ENCODE data around the gene RIN2. TPM values are rescaled to one million over a fixed set of nuclear protein-coding genes. Genes with fewer than 3 reads are reported as not detected.

The RIN2 gene
- total and polyA plus RNA-seq, 2 of the 13 experiments (the other 11 are each of a cell fraction or from before 2014, with no cell fraction given) = 2.5 to 5.1 TPM

GRCh38 chr20:19756761-19757486 is 1.1 kb upstream of the RIN2 start:
- no TSS peak for BruUV-seq (replicated peaks)
- H3K9ac ChIP-seq (ENCODE audit: insufficient read depth, low read depth, low read length) = peak overlapping the region; percentile 73; the same call in 1 of the 2 replicates
- intact Hi-C loops (cut with micrococcal nuclease; ENCODE audit: unreplicated experiment) (loop anchor here (10.0 kb wide), 1 partner anchor 152 kb away; no protein-coding TSS in a partner anchor), in situ Hi-C loops (cut with HindIII; ENCODE audit: extremely low pct_ligation_motif_present, low pct_unique_long_range_greater_than_20kb) (loop anchor here (5.0 kb wide), 1 partner anchor 65 kb away; no protein-coding TSS in a partner anchor)
- ChIA-PET POLR2A (interaction anchor here (1.0 to 3.9 kb wide), 10 partner anchors 13 to 1172 kb away, joined by 3 to 20 read pairs (median 6); partner anchors contain the start of genes CFAP61 and CRNKL1), CTCF (ENCODE audit: low intra/inter-chr PET ratio, low total read pairs) (no interaction called here)
- no peaks in the 10 kb centered on the region for H3K9me3 ChIP-seq (ENCODE audit: low read length)
- ATAC-seq = no peak
- no peaks in the 10 kb centered on the region for H3K79me2 ChIP-seq (ENCODE audit: insufficient read depth, low read length)
- H3K27me3 ChIP-seq (ENCODE audit: control insufficient read depth in 1 of 2, insufficient read depth in 2 of 2, low read length in 2 of 2) = peaks cover 0 to 24% of the 10 kb centered on the region in 2 experiments; a peak in 3 of 5 replicates
- no peak overlapping the region for H3K27ac ChIP-seq (ENCODE audit: extremely low read length, insufficient read depth, low read length)
- WGBS (ENCODE audit: low lambda C conversion rate) = 5% methylated on average over 22 of the region's 22 CpGs
- peak overlapping the region; percentile 50 for H2AFZ ChIP-seq (ENCODE audit: low read length)
- peak overlapping the region; percentile 61 to 85 (median 70) for H3K4me3 ChIP-seq (replicated peaks in 1 of 3; ENCODE audit: insufficient read depth in 1 of 3, low read depth in 2 of 3, low read length in 3 of 3)
- DNase-seq (ENCODE audit: low spot score) = no peak
- H3K4me2 ChIP-seq (ENCODE audit: low read depth, low read length) = peak overlapping the region; percentile 90
- H3K4me1 ChIP-seq (ENCODE audit: insufficient read depth, low read length) = peaks cover 37% of the 10 kb centered on the region
- no peak for FAIRE-seq
- no peaks in the 10 kb centered on the region for H4K20me1 ChIP-seq (ENCODE audit: insufficient read depth, low read length)
- H3K36me3 ChIP-seq (replicated peaks in 1 of 2; ENCODE audit: control insufficient read depth in 1 of 2, insufficient read depth in 2 of 2, low read length in 2 of 2) = no peaks in the 10 kb centered on the region
- TF ChIP-seq ZNF18 (CRISPR knock-in tag; IDR thresholded peaks at IDR 0.05; ENCODE audit: insufficient replicate concordance) (peak; percentile 40), MTF1 (CRISPR knock-in tag; IDR thresholded peaks at IDR 0.05) (no peak), SP140L (CRISPR knock-in tag; IDR thresholded peaks at IDR 0.05; ENCODE audit: borderline replicate concordance) (no peak), MLXIP (CRISPR knock-in tag; IDR thresholded peaks at IDR 0.05; ENCODE audit: borderline replicate concordance) (no peak), RFX3 (CRISPR knock-in tag; IDR thresholded peaks at IDR 0.05) (no peak), JUNB (CRISPR knock-in tag; IDR thresholded peaks at IDR 0.05; ENCODE audit: borderline replicate concordance) (no peak), KDM3A (CRISPR knock-in tag; IDR thresholded peaks at IDR 0.05; ENCODE audit: low read depth) (no peak), DZIP1 (CRISPR knock-in tag; IDR thresholded peaks at IDR 0.05) (no peak), DPF2 (CRISPR knock-in tag; IDR thresholded peaks at IDR 0.05; ENCODE audit: borderline replicate concordance, low read depth) (no peak), ARNTL (CRISPR knock-in tag; IDR thresholded peaks at IDR 0.05) (no peak), BCL6 (CRISPR knock-in tag; IDR thresholded peaks at IDR 0.05) (no peak)
- TF ChIP-seq, protein P1, sequence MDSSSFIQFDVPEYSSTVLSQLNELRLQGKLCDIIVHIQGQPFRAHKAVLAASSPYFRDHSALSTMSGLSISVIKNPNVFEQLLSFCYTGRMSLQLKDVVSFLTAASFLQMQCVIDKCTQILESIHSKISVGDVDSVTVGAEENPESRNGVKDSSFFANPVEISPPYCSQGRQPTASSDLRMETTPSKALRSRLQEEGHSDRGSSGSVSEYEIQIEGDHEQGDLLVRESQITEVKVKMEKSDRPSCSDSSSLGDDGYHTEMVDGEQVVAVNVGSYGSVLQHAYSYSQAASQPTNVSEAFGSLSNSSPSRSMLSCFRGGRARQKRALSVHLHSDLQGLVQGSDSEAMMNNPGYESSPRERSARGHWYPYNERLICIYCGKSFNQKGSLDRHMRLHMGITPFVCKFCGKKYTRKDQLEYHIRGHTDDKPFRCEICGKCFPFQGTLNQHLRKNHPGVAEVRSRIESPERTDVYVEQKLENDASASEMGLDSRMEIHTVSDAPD (CRISPR knock-in tag; IDR thresholded peaks at IDR 0.05) = no peak
- TF ChIP-seq, protein P2, sequence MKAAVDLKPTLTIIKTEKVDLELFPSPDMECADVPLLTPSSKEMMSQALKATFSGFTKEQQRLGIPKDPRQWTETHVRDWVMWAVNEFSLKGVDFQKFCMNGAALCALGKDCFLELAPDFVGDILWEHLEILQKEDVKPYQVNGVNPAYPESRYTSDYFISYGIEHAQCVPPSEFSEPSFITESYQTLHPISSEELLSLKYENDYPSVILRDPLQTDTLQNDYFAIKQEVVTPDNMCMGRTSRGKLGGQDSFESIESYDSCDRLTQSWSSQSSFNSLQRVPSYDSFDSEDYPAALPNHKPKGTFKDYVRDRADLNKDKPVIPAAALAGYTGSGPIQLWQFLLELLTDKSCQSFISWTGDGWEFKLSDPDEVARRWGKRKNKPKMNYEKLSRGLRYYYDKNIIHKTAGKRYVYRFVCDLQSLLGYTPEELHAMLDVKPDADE (CRISPR knock-in tag; IDR thresholded peaks at IDR 0.05) = no peak

Measured in HepG2 (cell line).